GM12878 (cell line): Measurements from ENCODE around the gene TFCP2L1.

Experiments used
- CHD1 ChIP-seq: IDR thresholded peaks from 2 replicates; pipeline ENCODE4 v1.6.1; 2012; ENCODE audit warnings: low read depth, low read length, improper control_type of control experiment
- CTCF ChIP-seq, 3 experiments: IDR thresholded peaks in 2 of 3; conservative IDR thresholded peaks in 1 of 3; 2 replicates each; pipeline ENCODE4 v1.5.1; 2011; ENCODE audit warnings: low read depth in 3 of 3, low read length in 3 of 3, mild to moderate bottlenecking in 3 of 3, control low read depth in 2 of 3, moderate library complexity in 2 of 3, inconsistent platforms in 1 of 3, mixed read lengths in 1 of 3; ENCODE audit not compliant: control insufficient read depth in 2 of 3, insufficient read depth in 1 of 3; ENCODE audit errors: extremely low read depth in 1 of 3
- EP300 ChIP-seq, 2 experiments: fragments of 150-350 bp in 1 of 2; IDR thresholded peaks; 2 replicates each; pipeline ENCODE4 v1.6.1; 2011 to 2012; ENCODE audit warnings: low read depth in 2 of 2, low read length in 2 of 2, borderline replicate concordance in 1 of 2, improper control_type of control experiment in 1 of 2, inconsistent platforms in 1 of 2; ENCODE audit not compliant: control insufficient read depth in 1 of 2
- EZH2 ChIP-seq: IDR thresholded peaks from 2 replicates; pipeline ENCODE4 v1.6.1; 2012; ENCODE audit warnings: low read depth, mild to moderate bottlenecking, control low read depth, inconsistent platforms, low read length, borderline replicate concordance; ENCODE audit not compliant: control insufficient read depth
- RAD21 ChIP-seq: IDR thresholded peaks from 2 replicates; pipeline ENCODE4 v1.6.1; 2011; ENCODE audit warnings: mild to moderate bottlenecking, low read depth, low read length, moderate library complexity; ENCODE audit not compliant: insufficient read depth
- TCF12 ChIP-seq: IDR thresholded peaks from 2 replicates; pipeline ENCODE4 v1.6.1; 2011; ENCODE audit warnings: low read depth, mild to moderate bottlenecking, low read length

- no peak for TF ChIP-seq TCF12
- no peak for TF ChIP-seq CHD1
- TF ChIP-seq EZH2: no peak
- no peak for TF ChIP-seq EP300 (IDR thresholded peaks at IDR 0.05; ENCODE audit: borderline replicate concordance in 1 of 2, control insufficient read depth in 1 of 2, low read depth in 2 of 2, low read length in 2 of 2)
- TF ChIP-seq RAD21: no peak
- TF ChIP-seq CTCF (IDR thresholded peaks at IDR 0.05 in 2 of 3, conservative IDR thresholded peaks at IDR 0.05 in 1 of 3; ENCODE audit: control insufficient read depth in 2 of 3, extremely low read depth in 1 of 3, insufficient read depth in 1 of 3, low read depth in 3 of 3, low read length in 3 of 3): no peak
These were observed 90.4 kb downstream of the TFCP2L1 start for GRCh38 chr2:121194626-121195025.
